Fibroblast of peridontal ligament (primary cell): ENCODE measurements around the gene CPT1C.

ENCODE experiments used
- DNase-seq: peaks from one replicate; pipeline ENCODE4 v3.0.0-alpha.2; 2010; ENCODE audit errors: extremely low read depth

Gene CPT1C

DNA sequence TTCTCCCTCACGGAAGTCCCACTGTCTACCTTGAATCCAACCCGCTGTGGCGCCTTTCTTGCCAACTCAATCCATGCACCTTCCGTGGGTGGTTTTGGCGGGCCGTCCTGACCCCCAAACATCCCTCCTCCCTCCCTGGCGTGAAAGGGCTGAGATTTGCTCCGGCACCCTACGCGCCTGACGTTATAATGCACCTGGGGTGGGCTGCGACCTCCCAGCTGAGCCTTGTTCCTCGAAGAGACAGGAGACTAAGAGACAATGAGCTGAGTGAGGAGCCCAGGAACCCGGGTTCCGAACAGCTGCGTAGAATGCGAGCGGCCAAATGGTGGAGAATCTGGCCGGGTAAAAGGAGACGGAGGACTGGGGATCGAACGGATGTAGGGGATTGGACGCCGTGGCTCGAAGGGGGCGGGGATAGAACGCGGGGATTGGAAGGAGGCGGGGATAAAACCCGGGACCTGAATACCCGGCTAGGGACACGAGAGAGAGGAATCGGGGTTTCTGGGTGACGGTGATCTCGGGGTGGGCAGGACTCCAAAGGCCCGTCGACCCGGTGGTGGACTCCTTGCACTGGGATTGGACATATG is at the start of gene CPT1C:
CPT1C (plus strand) TSS at position 461 of the 587 bp plus-strand sequence. CDS start 1,137 bp downstream, outside the sequence.
- DNase-seq: peak; percentile 72

GRCh38 chr19:49641688-49642491 is 49.0 kb upstream of the CPT1C start, which contains the start of gene SCAF1:
SCAF1 (plus strand) TSS chr19:49642209; CDS start chr19:49645027, 2,818 bp downstream.
- DNase-seq: peak; percentile 99

DNA sequence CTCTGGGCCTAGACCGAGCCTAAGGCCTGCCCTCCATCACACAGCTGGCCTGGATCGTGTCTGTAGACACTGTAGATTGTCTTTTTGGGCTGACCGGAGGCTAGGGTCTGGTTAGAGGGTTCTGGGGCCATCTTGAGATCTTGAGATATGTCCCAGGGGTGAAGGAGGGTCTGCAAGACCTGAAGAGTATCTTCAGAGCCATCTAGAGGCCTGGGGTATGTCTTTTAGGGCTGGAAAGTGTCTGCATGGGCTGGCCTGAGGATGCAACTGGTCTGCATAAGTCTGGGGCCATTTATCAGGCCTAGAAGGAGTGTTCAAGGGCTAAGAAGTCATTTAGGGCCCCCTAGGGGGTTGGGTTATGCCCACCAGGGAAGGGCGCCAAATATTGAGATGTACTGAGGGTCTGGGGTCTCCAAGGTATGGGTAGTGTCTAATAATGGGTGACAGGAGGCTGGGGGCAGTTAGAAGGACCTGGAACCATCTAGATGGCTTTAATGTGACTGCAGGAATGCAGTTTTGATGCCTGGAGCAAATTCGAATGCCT is 48.4 kb upstream of the CPT1C start:
- DNase-seq: peak; percentile 30

GRCh38 chr19:49643466-49643865 is 47.5 kb upstream of the CPT1C start:
- DNase-seq: no peak

GRCh38 chr19:49645592-49645991 is 45.3 kb upstream of the CPT1C start:
- no peak for DNase-seq

DNA sequence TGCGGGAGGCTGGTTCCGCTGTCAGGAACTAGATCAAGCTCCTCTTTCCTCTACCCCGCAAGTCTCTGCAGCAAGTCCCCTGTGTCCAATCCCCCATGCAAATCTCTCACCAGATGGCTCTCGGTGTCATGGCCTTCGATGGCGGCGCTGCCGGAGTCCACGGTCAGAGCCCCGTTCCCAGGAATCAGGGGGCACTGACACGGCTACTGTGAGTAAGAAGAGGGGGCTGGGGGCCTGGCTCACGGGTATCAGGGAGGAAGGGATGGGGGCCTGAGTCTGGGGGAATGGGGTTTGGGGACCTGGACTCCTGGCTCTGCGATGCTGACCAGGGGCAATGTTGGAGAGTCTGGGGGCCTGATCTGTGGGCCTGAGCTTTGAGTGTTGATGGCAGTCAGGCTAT is 44.9 kb upstream of the CPT1C start:
- no peak for DNase-seq

DNA sequence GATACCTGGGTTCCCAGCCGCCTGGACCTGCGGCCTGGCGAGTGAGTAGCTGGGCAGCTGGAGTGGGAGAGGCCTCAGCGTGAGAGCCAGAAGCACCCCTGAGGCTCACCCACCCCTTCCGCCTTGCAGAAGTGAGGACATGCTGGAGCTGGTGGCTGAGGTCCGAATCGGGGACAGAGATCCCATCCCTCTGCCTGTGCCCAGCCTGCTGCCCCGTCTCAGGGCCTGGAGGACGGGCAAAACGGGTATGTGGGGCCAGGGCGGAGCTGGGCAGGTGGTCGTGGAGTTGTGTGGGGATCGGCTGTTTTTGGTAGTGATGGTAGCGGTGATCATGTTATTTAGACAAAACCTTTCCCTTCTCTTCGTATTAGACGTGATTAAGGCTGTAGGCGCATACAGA is 44.3 kb upstream of the CPT1C start:
- no peak for DNase-seq

- DNase-seq: no peak
Observed at GRCh38 chr19:49651029-49651819, 39.7 kb upstream of the CPT1C start.

DNA sequence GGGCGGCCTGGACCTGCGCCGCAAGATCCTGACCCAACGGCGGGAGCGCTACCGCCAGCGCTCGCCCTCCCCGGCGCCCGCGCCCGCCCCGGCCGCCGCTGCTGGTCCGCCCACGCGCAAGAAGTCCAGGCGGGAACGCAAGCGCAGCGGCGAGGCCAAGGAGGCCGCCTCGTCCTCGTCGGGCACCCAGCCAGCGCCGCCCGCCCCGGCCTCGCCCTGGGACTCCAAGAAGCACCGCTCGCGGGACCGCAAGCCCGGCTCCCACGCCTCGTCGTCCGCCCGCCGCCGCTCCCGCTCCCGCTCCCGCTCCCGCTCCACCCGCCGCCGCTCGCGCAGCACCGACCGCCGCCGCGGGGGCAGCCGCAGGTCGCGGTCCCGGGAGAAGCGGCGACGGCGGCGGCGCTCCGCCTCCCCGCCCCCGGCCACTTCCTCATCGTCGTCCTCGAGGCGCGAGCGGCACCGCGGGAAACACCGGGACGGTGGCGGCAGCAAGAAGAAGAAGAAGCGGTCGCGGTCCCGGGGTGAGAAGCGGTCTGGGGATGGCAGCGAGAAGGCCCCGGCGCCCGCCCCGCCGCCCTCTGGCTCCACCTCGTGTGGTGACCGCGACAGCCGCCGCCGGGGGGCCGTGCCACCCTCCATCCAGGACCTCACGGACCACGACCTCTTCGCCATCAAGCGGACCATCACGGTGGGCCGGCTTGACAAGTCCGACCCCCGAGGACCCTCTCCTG is 38.9 kb upstream of the CPT1C start:
- DNase-seq: no peak

- no peak for DNase-seq
Observed at GRCh38 chr19:49652551-49653465, 38.1 kb upstream of the CPT1C start.

GRCh38 chr19:49653466-49653806 is 37.5 kb upstream of the CPT1C start:
- no peak for DNase-seq

DNA sequence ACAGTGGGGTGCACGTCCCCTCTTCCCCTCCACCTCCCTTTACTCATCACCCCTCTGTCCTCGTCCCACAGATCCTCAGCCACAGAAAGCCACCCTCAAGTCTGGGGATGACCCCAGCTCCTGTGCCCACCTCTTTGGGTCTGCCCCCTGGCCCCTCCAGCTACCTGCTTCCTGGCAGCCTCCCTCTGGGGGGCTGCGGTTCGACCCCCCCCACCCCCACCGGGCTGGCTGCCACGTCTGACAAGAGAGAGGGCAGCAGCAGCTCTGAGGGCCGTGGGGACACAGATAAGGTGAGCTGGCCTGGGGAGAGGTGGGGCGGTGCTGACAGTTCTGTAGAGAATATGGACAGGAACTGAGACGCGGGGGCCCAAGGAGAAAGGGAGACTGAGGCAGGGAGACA is 36.3 kb upstream of the CPT1C start:
- DNase-seq: no peak

- DNase-seq: no peak
Observed at GRCh38 chr19:49655570-49656455, 35.1 kb upstream of the CPT1C start.

DNA sequence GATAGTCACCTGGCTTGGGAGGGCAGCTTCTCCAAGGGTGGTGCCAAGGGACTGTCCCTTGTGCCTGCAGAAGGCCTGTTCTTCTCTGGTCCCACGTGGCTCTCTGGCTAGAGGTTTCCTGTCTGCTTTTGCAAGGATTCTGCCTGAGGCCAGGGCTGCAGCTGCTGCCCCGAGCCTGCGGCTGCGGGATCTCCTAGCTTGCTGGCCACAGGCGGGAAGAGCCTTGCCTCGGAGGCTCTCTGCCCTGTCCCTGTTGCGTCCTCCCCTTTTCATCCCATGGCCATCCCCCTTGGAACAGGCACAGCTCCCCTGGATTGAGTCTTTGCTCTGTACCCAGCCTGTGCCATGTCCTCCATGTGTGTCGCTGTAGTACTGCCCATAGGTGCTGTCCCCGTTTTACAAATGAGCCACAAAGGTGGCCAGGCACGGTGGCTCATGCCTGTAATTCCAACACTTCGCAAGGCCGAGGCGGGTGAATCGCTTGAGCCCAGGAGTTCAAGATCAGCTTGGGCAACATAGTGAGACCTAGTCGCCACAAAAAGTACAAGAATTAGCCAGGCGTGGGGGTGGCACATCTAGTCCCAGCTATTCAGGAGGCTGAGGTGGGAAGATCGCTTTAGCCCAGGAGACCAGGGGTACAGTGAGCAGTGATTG is 34.3 kb upstream of the CPT1C start:
- DNase-seq: no peak

- no peak for DNase-seq
Observed at GRCh38 chr19:49657493-49658138, 33.3 kb upstream of the CPT1C start.

- no peak for DNase-seq
Observed at GRCh38 chr19:49658139-49658517, 32.8 kb upstream of the CPT1C start.

DNA sequence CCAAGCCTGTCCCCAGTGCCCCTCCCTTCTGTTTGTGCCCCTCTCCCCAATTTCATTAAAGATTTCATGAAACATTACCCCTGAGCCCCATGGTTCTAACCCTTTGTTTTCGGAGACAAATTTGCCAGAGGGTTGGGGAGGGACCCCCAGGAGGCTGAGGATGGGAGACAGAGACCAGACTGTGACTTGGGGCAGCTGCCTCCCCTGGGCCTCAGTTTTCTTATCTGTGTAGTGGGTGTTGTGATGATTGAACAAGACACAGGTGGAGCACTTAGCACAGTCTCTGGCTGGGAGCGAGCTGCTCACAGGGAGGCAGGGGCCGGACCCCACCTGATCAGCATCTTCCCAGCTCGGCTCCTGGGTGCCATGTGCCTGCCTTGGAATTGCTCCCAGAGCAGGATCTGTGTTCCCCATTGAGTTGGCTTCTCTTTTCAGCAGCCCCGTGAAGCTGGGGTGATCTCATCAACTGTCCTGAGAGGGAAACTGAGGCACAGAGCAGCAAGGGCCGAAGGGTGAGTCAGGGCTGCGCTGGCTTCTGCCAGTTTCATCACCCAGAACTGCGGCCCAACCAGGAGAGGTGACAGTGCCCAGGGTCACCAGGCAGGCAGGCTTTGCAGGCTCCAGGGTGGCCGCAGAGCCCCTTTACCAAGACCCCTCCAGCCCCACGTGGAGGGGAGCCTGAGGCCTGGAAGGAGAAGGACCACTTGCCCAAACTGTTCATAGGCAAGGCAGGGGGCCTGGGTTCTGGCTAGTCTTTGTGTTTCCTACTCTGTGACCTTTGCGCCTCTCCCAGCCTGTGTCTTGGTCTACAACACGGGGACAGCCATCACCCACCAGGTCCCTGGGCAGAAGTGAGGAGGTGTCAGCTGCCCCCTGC is 32.1 kb upstream of the CPT1C start:
- DNase-seq: no peak
